ENCODE measurements around the gene AZU1. TPM values are rescaled to one million over a fixed set of nuclear protein-coding genes. Genes with fewer than 3 reads are reported as not detected.
A peak's percentile ranks its signal among the peaks of the same experiment; 100 is the strongest.

Gene AZU1
- total and polyA plus RNA-seq, 2 of the 8 experiments (the other 6 are each of a cell fraction or from before 2014, with no cell fraction given), result 0.80 to 1.3 TPM

DNA sequence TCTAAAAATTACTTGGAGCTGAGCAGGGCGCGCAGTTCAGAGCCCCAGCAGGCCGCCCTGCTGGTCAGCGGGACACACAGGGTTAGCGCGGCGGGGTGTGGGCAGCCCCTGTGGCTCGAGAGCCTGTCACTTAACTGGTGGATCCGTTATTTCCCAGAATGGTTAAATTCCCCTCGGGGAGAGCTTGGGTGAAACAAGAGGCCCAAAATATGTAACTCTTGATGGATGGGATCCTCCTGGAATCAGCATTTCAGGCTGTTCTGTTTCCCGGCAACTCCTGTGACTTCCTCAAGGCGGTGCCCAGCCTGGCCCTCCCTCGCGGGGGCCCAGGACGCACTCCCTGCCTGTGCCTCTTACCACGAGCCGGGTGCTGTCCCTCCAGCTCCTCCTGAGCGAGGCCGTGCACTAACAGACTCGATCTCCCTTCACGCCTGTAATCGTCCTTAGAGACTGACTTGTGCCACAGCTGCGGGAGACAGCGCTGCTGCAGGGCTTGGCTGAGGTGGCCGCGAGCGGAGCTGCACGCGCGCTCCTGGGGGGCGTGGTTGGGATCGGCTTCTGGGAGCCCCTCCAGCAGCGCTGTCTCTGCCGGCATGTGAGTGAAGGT is 20.7 kb upstream of the AZU1 start:
- Histone ChIP-seq H2BK12ac (ENCODE audit: low read depth, low read length) (no peak overlapping the region), H2BK5ac (ENCODE audit: low read depth, low read length) (0 out of 2 replicates have a peak overlapping the region, but pooled peaks have one; percentile 8), H3K4me2 (ENCODE audit: insufficient read depth in 1 of 2, low read depth in 2 of 2, low read length in 2 of 2) (no peak overlapping the region), H2BK15ac (ENCODE audit: low read length) (no peak overlapping the region), H3K27me3 (replicated peaks in 1 of 4; ENCODE audit: control insufficient read depth in 3 of 4, extremely low read depth in 1 of 4, insufficient read depth in 3 of 4, low read length in 3 of 4) (no peaks in the 10 kb centered on the region), H2BK120ac (replicated peaks; ENCODE audit: low read depth, low read length) (no peak overlapping the region), H3K9ac (replicated peaks in 1 of 4; ENCODE audit: extremely low read depth in 1 of 4, low read depth in 3 of 4, low read length in 3 of 4) (no peak overlapping the region), H4K91ac (replicated peaks; ENCODE audit: insufficient read length, low read length) (no peak overlapping the region), H3K4ac (replicated peaks; ENCODE audit: insufficient read length, low read depth, low read length) (no peak overlapping the region), H3K4me3 (ENCODE audit: extremely low read depth in 1 of 4, insufficient read depth in 2 of 4, low read depth in 3 of 4, low read length in 4 of 4) (no peak overlapping the region), H3K23me2 (ENCODE audit: low read depth, low read length) (no peaks in the 10 kb centered on the region; the same call in 1 of the 2 replicates), H4K8ac (ENCODE audit: extremely low read depth, insufficient read depth, low read length) (peak overlapping the region; percentile 31; the same call in 1 of the 2 replicates), H3K14ac (ENCODE audit: insufficient read length) (no peak overlapping the region), H3K4me1 (replicated peaks in 1 of 4; ENCODE audit: control insufficient read depth in 3 of 4, insufficient read depth in 4 of 4, low read length in 3 of 4) (no peaks in the 10 kb centered on the region; a peak in 3 of 7 replicates), H4K20me1 (replicated peaks in 1 of 2; ENCODE audit: control insufficient read depth in 1 of 2, insufficient read depth in 2 of 2, low read length in 2 of 2) (peaks cover 49 to 61% of the 10 kb centered on the region in 2 experiments), H3K18ac (ENCODE audit: extremely low read depth, low read length) (no peak overlapping the region), H2BK20ac (ENCODE audit: low read length) (no peak overlapping the region), H3K23ac (ENCODE audit: insufficient read length) (no peak overlapping the region), H3K56ac (replicated peaks; ENCODE audit: insufficient read length, low read depth, low read length) (no peak overlapping the region), H2AK5ac (ENCODE audit: low read depth, low read length) (no peak overlapping the region), H3K27ac (ENCODE audit: low read depth, low read length) (no peak overlapping the region), H3K36me3 (ENCODE audit: control insufficient read depth in 2 of 4, insufficient read depth in 4 of 4, low read length in 3 of 4) (peaks cover 59 to 94% (median 81%) of the 10 kb centered on the region in 4 experiments), H3K79me1 (ENCODE audit: low read depth, low read length) (peaks cover 18% of the 10 kb centered on the region), H3K79me2 (ENCODE audit: control insufficient read depth in 1 of 2, insufficient read depth in 2 of 2, low read length in 2 of 2) (peaks cover 21 to 56% of the 10 kb centered on the region in 2 experiments; a peak in 3 of 4 replicates), H4K5ac (ENCODE audit: insufficient read length, low read depth, low read length) (no peak overlapping the region), H2AFZ (ENCODE audit: low read length) (no peak overlapping the region), H3K9me3 (ENCODE audit: insufficient read depth in 2 of 2, low read depth in 1 of 2, low read length in 1 of 2) (no peaks in the 10 kb centered on the region)
- POLR2A ChIA-PET (ENCODE audit: partially characterized antibody), result interaction anchor here (0.6 to 16.9 kb wide), 9 partner anchors 7 to 182 kb away, joined by 3 to 277 read pairs (median 3); partner anchors contain the start of genes AZU1, PLPPR3 and PTBP1
- DNase-seq (ENCODE audit: low read depth in 1 of 2, low spot score in 2 of 2) (no peak), FAIRE-seq (no peak)
- peak; percentile 33; the same call in 1 of the 2 replicates for TF ChIP-seq POLR2AphosphoS5 (IDR thresholded peaks at IDR 0.05; ENCODE audit: low read depth, low read length)
- TF ChIP-seq, protein P1, sequence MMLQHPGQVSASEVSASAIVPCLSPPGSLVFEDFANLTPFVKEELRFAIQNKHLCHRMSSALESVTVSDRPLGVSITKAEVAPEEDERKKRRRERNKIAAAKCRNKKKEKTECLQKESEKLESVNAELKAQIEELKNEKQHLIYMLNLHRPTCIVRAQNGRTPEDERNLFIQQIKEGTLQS (IDR thresholded peaks at IDR 0.05; ENCODE audit: insufficient read depth, low read depth, low read length), result no peak
- TF ChIP-seq SUZ12 (IDR thresholded peaks at IDR 0.05; ENCODE audit: low read length), result no peak
- no peak for TF ChIP-seq FOSL1 (IDR thresholded peaks at IDR 0.05; ENCODE audit: insufficient read depth, low read depth, low read length)
- no peak for TF ChIP-seq CTBP2 (IDR thresholded peaks at IDR 0.05; ENCODE audit: borderline replicate concordance, insufficient read depth, insufficient read length, low read length)
- TF ChIP-seq BCL11A (IDR thresholded peaks at IDR 0.05; ENCODE audit: low read depth in 2 of 2, low read length in 2 of 2), result no peak
- 0 out of 3 replicates have a peak, but pooled peaks of 1 of the 2 experiments have one; percentile 9 for TF ChIP-seq POLR2A (IDR thresholded peaks at IDR 0.05; ENCODE audit: control extremely low read depth in 1 of 2, low read depth in 2 of 2, low read length in 2 of 2)
- no peak for TF ChIP-seq MAFK (IDR thresholded peaks at IDR 0.05; ENCODE audit: low read depth, low read length)
- CTCF ChIA-PET (ENCODE audit: partially characterized antibody), result interaction anchor here (0.7 to 1.7 kb wide), 4 partner anchors 8 to 92 kb away, joined by 3 to 4 read pairs (median 3); no protein-coding TSS in a partner anchor
- WGBS, 2 experiments (ENCODE audit: extremely low coverage in 1 of 2, insufficient coverage in 1 of 2, insufficient read length in 1 of 2, insufficient replicate concordance in 2 of 2, low coverage in 1 of 2, low lambda C conversion rate in 2 of 2, missing lambda C conversion rate in 1 of 2), result 92% methylated on average over 34 of the region's 34 CpGs; no CpG with 5 or more reads in 1 of the 2 experiments
